Measurements from ENCODE around the gene VAV3. TPM values are rescaled to one million over a fixed set of nuclear protein-coding genes. Genes with fewer than 3 reads are reported as not detected.

Gene VAV3
- total and polyA plus RNA-seq, 2 donors (not counting 1 experiment from before 2014, with no cell fraction given): not detected

DNA sequence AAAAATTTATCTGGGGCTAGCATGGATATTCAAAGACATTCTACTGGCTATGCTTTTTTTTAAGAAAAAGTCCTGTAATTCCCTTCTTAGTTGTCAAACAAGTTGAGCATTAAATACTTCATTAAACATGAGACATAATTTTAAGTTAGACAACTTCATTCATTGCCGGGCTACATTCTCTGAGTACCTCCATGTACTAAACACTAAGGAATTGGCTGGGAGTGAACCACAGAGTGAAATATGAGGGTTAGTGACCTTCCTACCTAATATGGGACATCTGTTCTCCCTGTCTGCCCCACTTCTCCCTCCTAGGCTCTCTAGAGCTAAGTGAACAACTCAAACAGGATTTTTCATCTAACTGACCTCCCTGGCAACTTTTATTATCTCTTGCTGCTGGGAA lies 370.4 kb downstream of the VAV3 start:
- no peaks in the 10 kb centered on the region for H3K27me3 ChIP-seq (ENCODE audit: control insufficient read depth, insufficient read depth, low read length)
- no peaks in the 10 kb centered on the region for H3K4me1 ChIP-seq (ENCODE audit: control insufficient read depth, extremely low read depth, insufficient read depth, low read length)
- no peak overlapping the region for H3K27ac ChIP-seq (ENCODE audit: insufficient read depth, low read length)
- no peaks in the 10 kb centered on the region for H3K36me3 ChIP-seq (ENCODE audit: control insufficient read depth, insufficient read depth, low read length)
- TF ChIP-seq, protein P1, sequence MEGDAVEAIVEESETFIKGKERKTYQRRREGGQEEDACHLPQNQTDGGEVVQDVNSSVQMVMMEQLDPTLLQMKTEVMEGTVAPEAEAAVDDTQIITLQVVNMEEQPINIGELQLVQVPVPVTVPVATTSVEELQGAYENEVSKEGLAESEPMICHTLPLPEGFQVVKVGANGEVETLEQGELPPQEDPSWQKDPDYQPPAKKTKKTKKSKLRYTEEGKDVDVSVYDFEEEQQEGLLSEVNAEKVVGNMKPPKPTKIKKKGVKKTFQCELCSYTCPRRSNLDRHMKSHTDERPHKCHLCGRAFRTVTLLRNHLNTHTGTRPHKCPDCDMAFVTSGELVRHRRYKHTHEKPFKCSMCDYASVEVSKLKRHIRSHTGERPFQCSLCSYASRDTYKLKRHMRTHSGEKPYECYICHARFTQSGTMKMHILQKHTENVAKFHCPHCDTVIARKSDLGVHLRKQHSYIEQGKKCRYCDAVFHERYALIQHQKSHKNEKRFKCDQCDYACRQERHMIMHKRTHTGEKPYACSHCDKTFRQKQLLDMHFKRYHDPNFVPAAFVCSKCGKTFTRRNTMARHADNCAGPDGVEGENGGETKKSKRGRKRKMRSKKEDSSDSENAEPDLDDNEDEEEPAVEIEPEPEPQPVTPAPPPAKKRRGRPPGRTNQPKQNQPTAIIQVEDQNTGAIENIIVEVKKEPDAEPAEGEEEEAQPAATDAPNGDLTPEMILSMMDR (conservative IDR thresholded peaks at IDR 0.05 in 1 of 2, IDR thresholded peaks at IDR 0.05 in 1 of 2; ENCODE audit: low read depth in 1 of 2, low read length in 2 of 2): no peak
- TF ChIP-seq EZH2 (IDR thresholded peaks at IDR 0.05; ENCODE audit: low read length, missing control alignments): no peak
- H3K79me2 ChIP-seq (ENCODE audit: control insufficient read depth, insufficient read depth, low read length): no peaks in the 10 kb centered on the region
- H3K9me3 ChIP-seq (ENCODE audit: control insufficient read depth, insufficient read depth, low read depth, low read length): no peaks in the 10 kb centered on the region
- DNase-seq (ENCODE audit: low read depth in 2 of 2): peak in 1 of 2 donors; percentile 51
- H2AFZ ChIP-seq (ENCODE audit: low read length): no peak overlapping the region
- H4K20me1 ChIP-seq (ENCODE audit: control insufficient read depth, extremely low read depth, insufficient read depth, low read length): no peaks in the 10 kb centered on the region
- H3K9ac ChIP-seq (ENCODE audit: insufficient read depth, low read length): no peak overlapping the region
- no peak overlapping the region for H3K4me2 ChIP-seq (ENCODE audit: extremely low read depth, insufficient read depth, low read length)
- H3K4me3 ChIP-seq (replicated peaks in 1 of 4; ENCODE audit: control extremely low read depth in 1 of 4, insufficient read depth in 1 of 4, low read depth in 3 of 4, low read length in 4 of 4): no peak overlapping the region

DNA sequence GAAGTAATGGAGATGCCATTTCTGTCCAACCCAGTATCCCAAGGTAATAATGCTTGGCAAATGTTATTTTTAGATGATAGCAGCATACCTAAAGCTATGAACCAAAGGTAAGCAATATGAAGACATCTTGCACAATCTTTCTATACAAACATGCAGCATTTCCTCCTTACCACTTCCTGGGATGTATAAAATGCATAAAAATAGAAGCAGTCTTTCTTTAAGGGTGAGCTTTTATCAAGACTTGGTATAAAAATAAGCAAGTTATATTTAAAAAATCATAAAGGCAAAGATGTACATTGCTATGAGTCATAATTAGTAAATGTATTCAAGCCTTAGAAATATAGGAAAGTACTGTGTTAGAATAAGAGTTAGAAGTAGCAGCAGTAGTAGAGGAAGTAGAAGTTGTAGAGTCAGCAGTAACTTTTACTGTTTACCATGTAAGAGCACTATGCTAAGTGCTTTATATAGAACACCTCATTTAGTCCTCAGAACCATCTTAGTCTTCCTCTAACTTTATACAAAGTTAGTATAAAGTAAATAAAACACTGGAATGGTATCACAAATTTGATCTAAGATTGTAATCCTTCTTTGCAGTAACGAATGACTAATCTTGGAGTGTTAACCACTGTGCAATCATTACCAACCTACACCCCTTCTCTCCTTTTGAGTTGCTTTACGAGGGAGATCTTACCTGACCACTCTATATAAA lies 371.3 kb downstream of the VAV3 start:
- no peaks in the 10 kb centered on the region for H3K79me2 ChIP-seq (ENCODE audit: control insufficient read depth, insufficient read depth, low read length)
- no peaks in the 10 kb centered on the region for H3K36me3 ChIP-seq (ENCODE audit: control insufficient read depth, insufficient read depth, low read length)
- peak in 1 of 2 donors; percentile 1 for DNase-seq (ENCODE audit: low read depth in 2 of 2)
- no peak overlapping the region for H3K9ac ChIP-seq (ENCODE audit: insufficient read depth, low read length)
- H2AFZ ChIP-seq (ENCODE audit: low read length): no peak overlapping the region
- no peaks in the 10 kb centered on the region for H3K9me3 ChIP-seq (ENCODE audit: control insufficient read depth, insufficient read depth, low read depth, low read length)
- H3K4me3 ChIP-seq (replicated peaks in 1 of 4; ENCODE audit: control extremely low read depth in 1 of 4, insufficient read depth in 1 of 4, low read depth in 3 of 4, low read length in 4 of 4): no peak overlapping the region
- TF ChIP-seq EZH2 (IDR thresholded peaks at IDR 0.05; ENCODE audit: low read length, missing control alignments): no peak
- TF ChIP-seq, protein P1 (conservative IDR thresholded peaks at IDR 0.05 in 1 of 2, IDR thresholded peaks at IDR 0.05 in 1 of 2; ENCODE audit: low read depth in 1 of 2, low read length in 2 of 2): no peak
- H3K4me2 ChIP-seq (ENCODE audit: extremely low read depth, insufficient read depth, low read length): no peak overlapping the region
- no peaks in the 10 kb centered on the region for H3K27me3 ChIP-seq (ENCODE audit: control insufficient read depth, insufficient read depth, low read length)
- no peaks in the 10 kb centered on the region for H4K20me1 ChIP-seq (ENCODE audit: control insufficient read depth, extremely low read depth, insufficient read depth, low read length)
- H3K27ac ChIP-seq (ENCODE audit: insufficient read depth, low read length): no peak overlapping the region
- no peaks in the 10 kb centered on the region for H3K4me1 ChIP-seq (ENCODE audit: control insufficient read depth, extremely low read depth, insufficient read depth, low read length)

DNA sequence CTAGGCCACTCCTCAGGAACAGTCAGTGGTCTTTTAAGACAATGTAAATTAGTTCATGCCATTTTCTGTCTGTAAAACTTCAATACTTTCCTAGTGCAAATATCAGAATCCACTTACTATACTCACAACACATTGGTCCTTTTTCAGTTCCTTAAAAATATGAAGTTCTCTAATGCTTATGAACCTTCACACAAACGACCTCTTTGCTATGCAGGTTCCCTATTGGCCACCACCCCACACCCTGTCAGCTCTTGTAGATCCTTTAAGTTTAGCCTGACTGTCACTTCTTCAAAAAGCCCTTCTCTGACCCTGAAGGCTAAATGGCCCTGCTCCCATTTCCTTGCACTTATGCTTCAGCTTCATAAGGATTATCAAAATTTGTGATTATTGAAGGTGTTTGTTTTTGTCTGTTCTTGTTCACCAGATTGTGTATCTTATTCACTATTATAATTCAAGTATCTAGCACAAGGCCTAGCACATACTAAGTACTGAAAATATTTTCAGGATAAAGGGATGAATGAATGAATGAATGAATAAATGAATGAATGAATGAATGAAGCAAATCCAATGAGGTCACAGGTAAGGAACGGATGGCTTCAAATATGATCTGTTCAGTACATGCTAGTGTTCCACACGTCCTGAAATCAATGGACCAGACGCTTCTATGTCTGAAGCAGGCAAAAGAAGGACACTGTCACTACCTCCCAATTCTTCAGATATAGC lies 373.9 kb downstream of the VAV3 start:
- H3K27me3 ChIP-seq (ENCODE audit: control insufficient read depth, insufficient read depth, low read length): no peaks in the 10 kb centered on the region
- TF ChIP-seq EZH2 (IDR thresholded peaks at IDR 0.05; ENCODE audit: low read length, missing control alignments): no peak
- TF ChIP-seq, protein P1 (conservative IDR thresholded peaks at IDR 0.05 in 1 of 2, IDR thresholded peaks at IDR 0.05 in 1 of 2; ENCODE audit: low read depth in 1 of 2, low read length in 2 of 2): no peak

More for the DNA sequence above, 373.9 kb downstream of the VAV3 start:
- no peak overlapping the region for H2AFZ ChIP-seq (ENCODE audit: low read length)
- H3K4me3 ChIP-seq (replicated peaks in 1 of 4; ENCODE audit: control extremely low read depth in 1 of 4, insufficient read depth in 1 of 4, low read depth in 3 of 4, low read length in 4 of 4): no peak overlapping the region
- no peaks in the 10 kb centered on the region for H3K4me1 ChIP-seq (ENCODE audit: control insufficient read depth, extremely low read depth, insufficient read depth, low read length)
- H3K9me3 ChIP-seq (ENCODE audit: control insufficient read depth, insufficient read depth, low read depth, low read length): no peaks in the 10 kb centered on the region
- H3K79me2 ChIP-seq (ENCODE audit: control insufficient read depth, insufficient read depth, low read length): no peaks in the 10 kb centered on the region
- DNase-seq (ENCODE audit: low read depth in 2 of 2): no peak
- H3K4me2 ChIP-seq (ENCODE audit: extremely low read depth, insufficient read depth, low read length): no peak overlapping the region
- no peaks in the 10 kb centered on the region for H4K20me1 ChIP-seq (ENCODE audit: control insufficient read depth, extremely low read depth, insufficient read depth, low read length)
- H3K36me3 ChIP-seq (ENCODE audit: control insufficient read depth, insufficient read depth, low read length): no peaks in the 10 kb centered on the region
- H3K9ac ChIP-seq (ENCODE audit: insufficient read depth, low read length): no peak overlapping the region
- H3K27ac ChIP-seq (ENCODE audit: insufficient read depth, low read length): no peak overlapping the region

Data from fibroblast of lung (primary cell).